Bronchial epithelial cell (primary cell): ENCODE measurements around the gene CEP112. TPM values are rescaled to one million over a fixed set of nuclear protein-coding genes. Genes with fewer than 3 reads are reported as not detected.

ENCODE experiments used
- DNase-seq: peaks from one replicate; pipeline ENCODE4 v3.0.0-alpha.2; 2010; ENCODE audit warnings: low read depth
- FAIRE-seq: peaks from 2 replicates; lab custom pipeline; 2011; peaks lifted over from hg19 to GRCh38; lab: Jason Lieb, UNC
- H3K27me3 ChIP-seq: 2 replicates; pipeline ENCODE4 v1.5.1; 2011; ENCODE audit warnings: low read length; ENCODE audit not compliant: control insufficient read depth, insufficient read depth
- H3K36me3 ChIP-seq: 2 replicates; pipeline ENCODE4 v1.5.1; 2011; ENCODE audit warnings: low read length; ENCODE audit not compliant: control insufficient read depth, insufficient read depth
- H3K4me3 ChIP-seq: 2 replicates; pipeline ENCODE4 v1.5.1; 2011; ENCODE audit warnings: mild to moderate bottlenecking, low read depth, low read length, control low read depth
- CTCF ChIP-seq: IDR thresholded peaks from 2 replicates; pipeline ENCODE4 v1.5.1; 2011; ENCODE audit warnings: mild to moderate bottlenecking, moderate library complexity, low read length, control low read depth, inconsistent platforms; ENCODE audit not compliant: insufficient read depth, severe bottlenecking
- total RNA-seq: library from RNA; depleted of rRNA; stranded (reverse); fragments of >200 nt; gene quantifications from 2 replicates; pipeline ENCODE4 v1.2.1, GENCODE V29; 2014

Gene CEP112
- total RNA-seq, 1 donor from 2014 or later: 2.4 TPM

GRCh38 chr17:65918500-65918899 is 273.4 kb downstream of the CEP112 start:
- H3K27me3 ChIP-seq: no peaks in the 10 kb centered on the region
- DNase-seq (no peak), FAIRE-seq (no peak)
- no peak overlapping the region for H3K4me3 ChIP-seq
- no peak for TF ChIP-seq CTCF
- H3K36me3 ChIP-seq: no peaks in the 10 kb centered on the region

- no peak for FAIRE-seq
- Histone ChIP-seq H3K27me3 (no peaks in the 10 kb centered on the region), H3K36me3 (no peaks in the 10 kb centered on the region), H3K4me3 (no peak overlapping the region)
- no peak for DNase-seq
- TF ChIP-seq CTCF: no peak
Measured at GRCh38 chr17:65917560-65917959, 274.4 kb downstream of the CEP112 start.

GRCh38 chr17:65916425-65916824 is 275.5 kb downstream of the CEP112 start:
- Histone ChIP-seq H3K4me3 (no peak overlapping the region), H3K27me3 (no peaks in the 10 kb centered on the region), H3K36me3 (no peaks in the 10 kb centered on the region)
- no peak for FAIRE-seq
- no peak for TF ChIP-seq CTCF
- DNase-seq: no peak

GRCh38 chr17:65914784-65915342 is 277.1 kb downstream of the CEP112 start:
- no peak for TF ChIP-seq CTCF
- Histone ChIP-seq H3K36me3 (no peaks in the 10 kb centered on the region), H3K27me3 (no peaks in the 10 kb centered on the region), H3K4me3 (no peak overlapping the region)
- DNase-seq (peak; percentile 36), FAIRE-seq (peak; percentile 47)

- FAIRE-seq (no peak), DNase-seq (no peak)
- Histone ChIP-seq H3K4me3 (no peak overlapping the region), H3K36me3 (no peaks in the 10 kb centered on the region), H3K27me3 (no peaks in the 10 kb centered on the region)
- no peak for TF ChIP-seq CTCF
Measured at GRCh38 chr17:65913326-65913850, 278.5 kb downstream of the CEP112 start.

GRCh38 chr17:65910836-65911235 is 281.1 kb downstream of the CEP112 start:
- FAIRE-seq: no peak
- H3K27me3 ChIP-seq: no peaks in the 10 kb centered on the region
- no peak overlapping the region for H3K4me3 ChIP-seq
- H3K36me3 ChIP-seq: no peaks in the 10 kb centered on the region
- no peak for TF ChIP-seq CTCF
- no peak for DNase-seq
